IMR-90 (cell line): Measurements from ENCODE around the gene COPS7A. TPM values are rescaled to one million over a fixed set of nuclear protein-coding genes. Genes with fewer than 3 reads are reported as not detected.

ENCODE experiments used
- ATAC-seq: fragments of 200-7000 bp; cut with Tn5 transposase; 2 replicates; pipeline ENCODE4 v1.9.1; 2020; ENCODE audit warnings: low read depth, mild to moderate bottlenecking, moderate library complexity
- BruUV-seq: library from RNA; stranded (reverse); fragments of 400-500 nt; replicated peaks from 2 replicates; lab custom pipeline; 2021; lab: Mats Ljungman, UMichigan
- CTCF ChIA-PET: fragments of 300-600 bp; formaldehyde crosslinking; extraction: SDS; loops from one replicate; lab custom pipeline; 2021; ENCODE audit warnings: antibody characterized with exemption; lab: Yijun Ruan, JAX
- POLR2A ChIA-PET: fragments of 300-600 bp; sonication (Branson Sonifier 250); formaldehyde crosslinking; loops from one replicate; lab custom pipeline; 2022; ENCODE audit warnings: antibody characterized with exemption; ENCODE audit not compliant: unreplicated experiment; lab: Charles Lee
- DNase-seq: peaks from one replicate; pipeline ENCODE4 v3.0.0; 2013
- H2AFZ ChIP-seq: replicated peaks from 2 replicates; pipeline ENCODE3; 2013; ENCODE audit warnings: low read length, mild to moderate bottlenecking; ENCODE audit not compliant: poor library complexity
- H2AK5ac ChIP-seq: 2 replicates; pipeline ENCODE4 v1.6.1; 2013; ENCODE audit warnings: low read depth, low read length, inconsistent platforms
- H2AK9ac ChIP-seq: replicated peaks from 2 replicates; pipeline ENCODE3; 2013; ENCODE audit warnings: mild to moderate bottlenecking, low read depth, low read length, moderate library complexity; ENCODE audit not compliant: poor library complexity
- H2BK120ac ChIP-seq: 2 replicates; pipeline ENCODE4 v1.6.1; 2013; ENCODE audit warnings: low read depth, low read length, inconsistent platforms
- H2BK15ac ChIP-seq: 3 replicates; pipeline ENCODE4 v1.6.1; 2013; ENCODE audit warnings: low read depth, low read length, inconsistent platforms
- H2BK20ac ChIP-seq: 2 replicates; pipeline ENCODE4 v1.6.1; 2013; ENCODE audit warnings: low read depth, mild to moderate bottlenecking, inconsistent platforms, low read length, moderate library complexity
- H2BK5ac ChIP-seq: 2 replicates; pipeline ENCODE4 v1.6.1; 2013; ENCODE audit warnings: mild to moderate bottlenecking, low read depth, low read length, inconsistent platforms; ENCODE audit not compliant: poor library complexity, severe bottlenecking
- H3K14ac ChIP-seq: replicated peaks from 2 replicates; pipeline ENCODE4 v1.6.1; 2013; ENCODE audit warnings: low read depth, low read length, inconsistent platforms
- H3K18ac ChIP-seq: 2 replicates; pipeline ENCODE4 v1.6.1; 2013; ENCODE audit warnings: low read depth, low read length, control low read depth
- H3K23ac ChIP-seq: 2 replicates; pipeline ENCODE4 v1.6.1; 2013; ENCODE audit warnings: low read depth, low read length, inconsistent platforms
- H3K27ac ChIP-seq: 2 replicates; pipeline ENCODE4 v1.5.1; 2013; ENCODE audit warnings: mild to moderate bottlenecking, control low read depth, low read length; ENCODE audit not compliant: insufficient read depth
- H3K27me3 ChIP-seq: 2 replicates; pipeline ENCODE4 v1.6.1; 2013; ENCODE audit warnings: low read length; ENCODE audit not compliant: control insufficient read depth, insufficient read depth
- H3K36me3 ChIP-seq: 2 replicates; pipeline ENCODE4 v1.6.1; 2013; ENCODE audit warnings: low read length, mixed read lengths; ENCODE audit not compliant: control insufficient read depth, insufficient read depth
- H3K4ac ChIP-seq: 2 replicates; pipeline ENCODE4 v1.6.1; 2013; ENCODE audit warnings: low read depth, low read length, inconsistent platforms
- H3K4me1 ChIP-seq: 2 replicates; pipeline ENCODE4 v1.6.1; 2013; ENCODE audit warnings: low read length, mixed read lengths; ENCODE audit not compliant: control insufficient read depth, insufficient read depth
- H3K4me2 ChIP-seq: 2 replicates; pipeline ENCODE4 v1.6.1; 2013; ENCODE audit warnings: low read depth, mild to moderate bottlenecking, control low read depth, low read length, moderate library complexity
- H3K4me3 ChIP-seq: 2 replicates; pipeline ENCODE4 v1.5.1; 2013; ENCODE audit warnings: low read depth, mild to moderate bottlenecking, control low read depth, low read length, moderate library complexity; ENCODE audit not compliant: insufficient read depth
- H3K56ac ChIP-seq: 2 replicates; pipeline ENCODE4 v1.6.1; 2013; ENCODE audit warnings: low read length, inconsistent platforms; ENCODE audit not compliant: insufficient read depth; ENCODE audit errors: extremely low read depth
- H3K79me1 ChIP-seq, 2 experiments: 2 replicates each; pipeline ENCODE4 v1.6.1; 2013; ENCODE audit warnings: low read length in 2 of 2, inconsistent platforms in 1 of 2, low read depth in 1 of 2
- H3K9ac ChIP-seq: 2 replicates; pipeline ENCODE4 v1.6.1; 2013; ENCODE audit warnings: low read depth, low read length, control low read depth
- H3K9me1 ChIP-seq: 2 replicates; pipeline ENCODE4 v1.6.1; 2013; ENCODE audit warnings: low read length, inconsistent platforms; ENCODE audit not compliant: insufficient read depth
- H3K9me3 ChIP-seq: 2 replicates; pipeline ENCODE4 v1.6.1; 2013; ENCODE audit warnings: low read length; ENCODE audit not compliant: control insufficient read depth, insufficient read depth
- H4K20me1 ChIP-seq: 2 replicates; pipeline ENCODE4 v1.6.1; 2013; ENCODE audit warnings: low read length, inconsistent platforms; ENCODE audit not compliant: insufficient read depth
- H4K5ac ChIP-seq: 2 replicates; pipeline ENCODE4 v1.6.1; 2013; ENCODE audit warnings: mild to moderate bottlenecking, low read depth, low read length, control low read depth
- H4K8ac ChIP-seq, 2 experiments: 2 replicates each; pipeline ENCODE4 v1.6.1; 2013; ENCODE audit warnings: low read depth in 2 of 2, low read length in 2 of 2, control low read depth in 1 of 2, inconsistent platforms in 1 of 2
- H4K91ac ChIP-seq: 2 replicates; pipeline ENCODE4 v1.6.1; 2013; ENCODE audit warnings: low read depth, low read length, inconsistent platforms; ENCODE audit not compliant: insufficient read depth
- BHLHE40 ChIP-seq: fragments of 150-350 bp; IDR thresholded peaks from 2 replicates; pipeline ENCODE4 v1.6.1; 2016; ENCODE audit warnings: mild to moderate bottlenecking, low read depth, low read length
- CHD1 ChIP-seq: IDR thresholded peaks from 2 replicates; pipeline ENCODE4 v1.6.1; 2012; ENCODE audit warnings: low read depth, low read length, improper control_type of control experiment
- FOS ChIP-seq: fragments of 150-350 bp; IDR thresholded peaks from 2 replicates; pipeline ENCODE4 v1.6.1; 2016; ENCODE audit warnings: low read depth, low read length
- MAFK ChIP-seq: IDR thresholded peaks from 2 replicates; pipeline ENCODE4 v1.6.1; 2012; ENCODE audit warnings: low read depth, low read length, improper control_type of control experiment
- MAZ ChIP-seq: IDR thresholded peaks from 2 replicates; pipeline ENCODE4 v1.6.1; 2012; ENCODE audit warnings: low read depth, mild to moderate bottlenecking, low read length, improper control_type of control experiment, moderate library complexity, borderline replicate concordance
- MXI1 ChIP-seq: IDR thresholded peaks from 2 replicates; pipeline ENCODE4 v1.6.1; 2012; ENCODE audit warnings: low read depth, mild to moderate bottlenecking, low read length, moderate library complexity, borderline replicate concordance
- NFE2L2 ChIP-seq: fragments of 150-350 bp; IDR thresholded peaks from 2 replicates; pipeline ENCODE4 v1.6.1; 2016; ENCODE audit warnings: low read depth, mild to moderate bottlenecking, low read length
- RAD21 ChIP-seq: IDR thresholded peaks from 2 replicates; pipeline ENCODE4 v1.6.1; 2012; ENCODE audit warnings: low read length, improper control_type of control experiment
- RCOR1 ChIP-seq: IDR thresholded peaks from 2 replicates; pipeline ENCODE4 v1.6.1; 2012; ENCODE audit warnings: mild to moderate bottlenecking, low read length, improper control_type of control experiment; ENCODE audit not compliant: insufficient replicate concordance
- RFX5 ChIP-seq: IDR thresholded peaks from 2 replicates; pipeline ENCODE4 v1.8.0; 2012; ENCODE audit warnings: low read depth, mild to moderate bottlenecking, low read length, moderate library complexity
- SMC3 ChIP-seq: fragments of 150-350 bp; IDR thresholded peaks from 2 replicates; pipeline ENCODE4 v1.6.1; 2016; ENCODE audit warnings: low read depth, mild to moderate bottlenecking, antibody characterized with exemption, low read length, moderate library complexity
- WGBS, 2 experiments: methylation state at CpG; one replicate each; pipeline versions ENCODE4 v1.1.5 to v1.1.7; 2013; ENCODE audit warnings: missing lambda C conversion rate in 2 of 2; ENCODE audit not compliant: insufficient read length in 1 of 2; ENCODE audit errors: extremely low coverage in 2 of 2; 5-methylcytosine and 5-hydroxymethylcytosine counted together
- dilution Hi-C: fragments of 300-500 bp; cut with HindIII; formaldehyde crosslinking; loops from one replicate; pipeline ENCODE4 v1.14.3; 2018; ENCODE audit warnings: low sequenced_read_pairs; ENCODE audit not compliant: unreplicated experiment
- in situ Hi-C: fragments of 300-500 bp; cut with MboI; formaldehyde crosslinking; loops from 3 replicates; pipeline ENCODE4 v1.14.3; 2019; ENCODE audit warnings: low sequenced_read_pairs, inconsistent platforms, mixed read lengths
- intact Hi-C: fragments of 100-400 bp; cut with micrococcal nuclease; formaldehyde crosslinking; loops from 2 replicates; pipeline ENCODE4 v1.10.0; 2022
- polyA plus RNA-seq, 3 experiments: library from polyadenylated mRNA; depleted of rRNA; stranded (reverse); fragments of >200 nt; gene quantifications; 2 replicates each; pipeline ENCODE4 v1.2.3, GENCODE V29; 2012; ENCODE audit warnings: low replicate concordance in 1 of 3
- total RNA-seq: library from RNA; depleted of rRNA; stranded (reverse); fragments of >200 nt; gene quantifications from 2 replicates; pipeline ENCODE4 v1.2.3, GENCODE V29; 2012
- TF ChIP-seq, protein P1 (sequence below): fragments of 150-350 bp; IDR thresholded peaks from 2 replicates; pipeline ENCODE4 v1.6.1; 2016; ENCODE audit warnings: low read depth, mild to moderate bottlenecking, low read length, moderate library complexity, borderline replicate concordance
- TF ChIP-seq, protein P2 (sequence below): fragments of 150-350 bp; IDR thresholded peaks from 2 replicates; pipeline ENCODE4 v1.6.1; 2017; ENCODE audit warnings: mild to moderate bottlenecking, antibody characterized with exemption, low read length, low read depth
- TF ChIP-seq, protein P3 (sequence below): conservative IDR thresholded peaks from 2 replicates; pipeline ENCODE4 v1.5.1; 2012; ENCODE audit warnings: mild to moderate bottlenecking, low read depth, low read length, improper control_type of control experiment

COPS7A gene
- total and polyA plus RNA-seq, 2 of the 4 experiments (the other 2 are of a cell fraction) = 58.8 to 135 TPM

DNA sequence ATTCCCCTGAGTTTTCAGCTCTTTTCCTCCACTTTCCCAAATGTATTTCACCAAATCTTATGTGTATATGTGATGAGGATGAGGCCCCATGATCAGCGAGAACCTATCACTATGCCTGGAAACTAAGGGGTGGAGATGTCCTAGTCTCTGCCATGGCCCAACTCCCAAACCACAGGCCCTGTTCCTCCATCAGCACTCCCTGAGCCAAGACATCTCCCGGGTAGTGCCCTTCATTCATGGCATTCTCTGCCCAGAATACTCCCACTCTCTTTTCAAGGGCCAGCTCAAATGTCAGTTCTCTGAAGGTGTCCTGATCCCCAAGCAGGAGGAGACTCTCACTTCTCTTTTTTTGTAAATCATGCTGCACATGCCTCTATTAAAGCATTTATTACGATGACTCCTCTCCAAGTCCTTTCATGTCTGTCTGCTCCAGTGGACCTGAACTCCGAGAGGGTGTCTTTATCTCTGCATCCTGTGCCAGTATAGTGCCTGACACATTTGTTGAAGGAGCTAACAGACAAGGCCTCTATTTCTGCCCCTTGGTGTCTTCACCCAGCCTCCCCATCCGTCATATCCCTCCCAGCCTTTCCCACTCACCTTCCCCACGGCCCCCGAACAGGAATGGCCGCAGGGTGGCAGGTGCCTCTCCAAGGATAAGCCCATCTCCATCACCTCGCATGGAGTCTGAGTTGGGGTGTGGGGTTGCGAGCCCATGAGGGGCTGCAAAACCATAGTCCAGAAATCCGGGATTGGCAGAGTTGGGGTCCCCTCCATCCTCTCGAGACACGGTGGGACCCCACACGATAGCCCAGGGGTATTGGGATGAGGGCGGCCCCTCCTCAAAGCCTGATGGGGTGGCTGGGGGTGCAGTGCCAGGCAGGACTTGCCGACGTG lies 26.9 kb upstream of the COPS7A start:
- H3K27me3 ChIP-seq = no peaks in the 10 kb centered on the region
- H2BK5ac ChIP-seq = no peak overlapping the region
- H3K23ac ChIP-seq = no peak overlapping the region
- WGBS, 2 experiments = 91% methylated on average over 7 of the region's 17 CpGs; no CpG with 5 or more reads in 1 of the 2 experiments
- H3K9me1 ChIP-seq = no peaks in the 10 kb centered on the region
- no peak overlapping the region for H4K91ac ChIP-seq
- H2BK120ac ChIP-seq = no peak overlapping the region
- POLR2A ChIA-PET = no interaction called here
- H3K79me1 ChIP-seq = peaks cover 10 to 17% of the 10 kb centered on the region in 2 experiments; a peak in 3 of 4 replicates
- TF ChIP-seq CHD1 (no peak), SMC3 (no peak), RAD21 (no peak), MAFK (no peak), MXI1 (no peak), RFX5 (no peak), MAZ (no peak), FOS (no peak), NFE2L2 (no peak), RCOR1 (no peak), BHLHE40 (no peak)
- TF ChIP-seq, protein P1, sequence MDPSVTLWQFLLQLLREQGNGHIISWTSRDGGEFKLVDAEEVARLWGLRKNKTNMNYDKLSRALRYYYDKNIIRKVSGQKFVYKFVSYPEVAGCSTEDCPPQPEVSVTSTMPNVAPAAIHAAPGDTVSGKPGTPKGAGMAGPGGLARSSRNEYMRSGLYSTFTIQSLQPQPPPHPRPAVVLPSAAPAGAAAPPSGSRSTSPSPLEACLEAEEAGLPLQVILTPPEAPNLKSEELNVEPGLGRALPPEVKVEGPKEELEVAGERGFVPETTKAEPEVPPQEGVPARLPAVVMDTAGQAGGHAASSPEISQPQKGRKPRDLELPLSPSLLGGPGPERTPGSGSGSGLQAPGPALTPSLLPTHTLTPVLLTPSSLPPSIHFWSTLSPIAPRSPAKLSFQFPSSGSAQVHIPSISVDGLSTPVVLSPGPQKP = no peak
- TF ChIP-seq, protein P2, sequence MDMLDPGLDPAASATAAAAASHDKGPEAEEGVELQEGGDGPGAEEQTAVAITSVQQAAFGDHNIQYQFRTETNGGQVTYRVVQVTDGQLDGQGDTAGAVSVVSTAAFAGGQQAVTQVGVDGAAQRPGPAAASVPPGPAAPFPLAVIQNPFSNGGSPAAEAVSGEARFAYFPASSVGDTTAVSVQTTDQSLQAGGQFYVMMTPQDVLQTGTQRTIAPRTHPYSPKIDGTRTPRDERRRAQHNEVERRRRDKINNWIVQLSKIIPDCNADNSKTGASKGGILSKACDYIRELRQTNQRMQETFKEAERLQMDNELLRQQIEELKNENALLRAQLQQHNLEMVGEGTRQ = no peak
- TF ChIP-seq, protein P3, sequence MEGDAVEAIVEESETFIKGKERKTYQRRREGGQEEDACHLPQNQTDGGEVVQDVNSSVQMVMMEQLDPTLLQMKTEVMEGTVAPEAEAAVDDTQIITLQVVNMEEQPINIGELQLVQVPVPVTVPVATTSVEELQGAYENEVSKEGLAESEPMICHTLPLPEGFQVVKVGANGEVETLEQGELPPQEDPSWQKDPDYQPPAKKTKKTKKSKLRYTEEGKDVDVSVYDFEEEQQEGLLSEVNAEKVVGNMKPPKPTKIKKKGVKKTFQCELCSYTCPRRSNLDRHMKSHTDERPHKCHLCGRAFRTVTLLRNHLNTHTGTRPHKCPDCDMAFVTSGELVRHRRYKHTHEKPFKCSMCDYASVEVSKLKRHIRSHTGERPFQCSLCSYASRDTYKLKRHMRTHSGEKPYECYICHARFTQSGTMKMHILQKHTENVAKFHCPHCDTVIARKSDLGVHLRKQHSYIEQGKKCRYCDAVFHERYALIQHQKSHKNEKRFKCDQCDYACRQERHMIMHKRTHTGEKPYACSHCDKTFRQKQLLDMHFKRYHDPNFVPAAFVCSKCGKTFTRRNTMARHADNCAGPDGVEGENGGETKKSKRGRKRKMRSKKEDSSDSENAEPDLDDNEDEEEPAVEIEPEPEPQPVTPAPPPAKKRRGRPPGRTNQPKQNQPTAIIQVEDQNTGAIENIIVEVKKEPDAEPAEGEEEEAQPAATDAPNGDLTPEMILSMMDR = no peak
- no peaks in the 10 kb centered on the region for H3K9me3 ChIP-seq
- no peaks in the 10 kb centered on the region for H4K20me1 ChIP-seq
- no peak overlapping the region for H4K5ac ChIP-seq
- CTCF ChIA-PET = no interaction called here
- in situ Hi-C loops = no loop called here
- H3K4me2 ChIP-seq = no peak overlapping the region
- H2AFZ ChIP-seq = no peak overlapping the region
- intact Hi-C loops = no loop called here
- peaks cover 4% of the 10 kb centered on the region for H3K4me1 ChIP-seq
- no peak overlapping the region for H3K18ac ChIP-seq
- dilution Hi-C loops = no loop called here
- H3K14ac ChIP-seq = no peak overlapping the region
- DNase-seq (no peak), ATAC-seq (no peak)
- H2BK20ac ChIP-seq = no peak overlapping the region
- no peak overlapping the region for H3K56ac ChIP-seq
- H4K8ac ChIP-seq = no peak overlapping the region
- H3K27ac ChIP-seq = no peak overlapping the region
- no TSS peak for BruUV-seq
- H2AK9ac ChIP-seq = no peak overlapping the region
- H2AK5ac ChIP-seq = no peak overlapping the region
- H3K4ac ChIP-seq = no peak overlapping the region
- H3K9ac ChIP-seq = no peak overlapping the region
- peaks cover 8% of the 10 kb centered on the region for H3K36me3 ChIP-seq
- no peak overlapping the region for H2BK15ac ChIP-seq
- H3K4me3 ChIP-seq = no peak overlapping the region
